Ovary (tissue), 3 donors: Measurements from ENCODE around the gene DNER.

Experiments used
- EP300 ChIP-seq: sonication (generic); formaldehyde crosslinking; IDR thresholded peaks from one replicate; pipeline ENCODE4 v1.6.1; 2017; ENCODE audit warnings: antibody characterized with exemption
- TF ChIP-seq, protein P1 (sequence below), 3 donors: fragments of 450-650 bp in 2 of 3; fragments of 200-600 bp in 1 of 3; IDR thresholded peaks; one replicate each; pipeline versions ENCODE4 v1.5.1 to v1.8.0; 2016 to 2022; ENCODE audit warnings: antibody characterized with exemption in 3 of 3, mild to moderate bottlenecking in 1 of 3
- donor health status: DM: no; HTN: no; CAD: no.

DNA sequence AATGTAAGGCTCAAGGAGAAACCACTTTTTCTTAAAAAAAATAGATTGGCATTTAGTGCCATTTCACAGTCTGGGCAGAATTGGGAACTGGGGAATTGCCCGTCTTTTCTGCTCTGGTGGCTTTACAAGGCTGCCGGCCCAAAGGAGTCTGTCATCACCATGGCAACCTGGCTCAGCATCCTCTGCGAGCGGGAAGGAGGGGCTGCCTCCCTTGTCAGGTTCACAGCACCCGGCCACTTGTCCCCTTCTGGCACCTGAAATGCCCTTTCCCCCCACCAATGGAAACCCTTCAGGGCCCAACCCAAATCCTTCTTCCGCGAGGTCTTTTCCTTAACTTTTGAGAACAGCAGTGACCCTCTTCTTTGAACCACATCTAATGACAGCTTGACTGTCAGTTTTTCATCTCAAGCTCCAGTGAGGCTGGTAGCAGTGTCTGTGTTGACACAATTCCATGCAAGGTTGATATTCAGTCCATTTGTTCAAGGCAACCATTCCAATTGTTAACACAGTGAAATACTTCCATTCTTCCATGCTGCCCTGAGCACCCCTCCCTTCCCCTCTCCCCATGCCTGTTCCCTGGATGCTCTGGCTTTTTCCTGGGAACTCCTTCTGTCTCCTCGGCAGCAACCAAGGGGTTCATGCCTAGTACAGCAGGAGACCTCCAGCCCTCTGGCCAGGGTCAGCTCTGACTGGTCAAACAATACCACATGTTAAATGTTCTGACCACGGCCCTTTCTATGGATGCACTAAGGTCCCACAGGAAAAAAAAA lies 79.6 kb downstream of the DNER start:
- TF ChIP-seq, protein P1, sequence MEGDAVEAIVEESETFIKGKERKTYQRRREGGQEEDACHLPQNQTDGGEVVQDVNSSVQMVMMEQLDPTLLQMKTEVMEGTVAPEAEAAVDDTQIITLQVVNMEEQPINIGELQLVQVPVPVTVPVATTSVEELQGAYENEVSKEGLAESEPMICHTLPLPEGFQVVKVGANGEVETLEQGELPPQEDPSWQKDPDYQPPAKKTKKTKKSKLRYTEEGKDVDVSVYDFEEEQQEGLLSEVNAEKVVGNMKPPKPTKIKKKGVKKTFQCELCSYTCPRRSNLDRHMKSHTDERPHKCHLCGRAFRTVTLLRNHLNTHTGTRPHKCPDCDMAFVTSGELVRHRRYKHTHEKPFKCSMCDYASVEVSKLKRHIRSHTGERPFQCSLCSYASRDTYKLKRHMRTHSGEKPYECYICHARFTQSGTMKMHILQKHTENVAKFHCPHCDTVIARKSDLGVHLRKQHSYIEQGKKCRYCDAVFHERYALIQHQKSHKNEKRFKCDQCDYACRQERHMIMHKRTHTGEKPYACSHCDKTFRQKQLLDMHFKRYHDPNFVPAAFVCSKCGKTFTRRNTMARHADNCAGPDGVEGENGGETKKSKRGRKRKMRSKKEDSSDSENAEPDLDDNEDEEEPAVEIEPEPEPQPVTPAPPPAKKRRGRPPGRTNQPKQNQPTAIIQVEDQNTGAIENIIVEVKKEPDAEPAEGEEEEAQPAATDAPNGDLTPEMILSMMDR (IDR thresholded peaks at IDR 0.05): no peak
- TF ChIP-seq EP300: no peak
